AML-193 (cell line): Measurements from ENCODE around the gene FAM120B.

Source experiments
- DNase-seq, 2 experiments: peaks; one replicate each; lab custom pipeline; 2025; lab: John Stamatoyannopoulos, UW

Gene FAM120B

DNA sequence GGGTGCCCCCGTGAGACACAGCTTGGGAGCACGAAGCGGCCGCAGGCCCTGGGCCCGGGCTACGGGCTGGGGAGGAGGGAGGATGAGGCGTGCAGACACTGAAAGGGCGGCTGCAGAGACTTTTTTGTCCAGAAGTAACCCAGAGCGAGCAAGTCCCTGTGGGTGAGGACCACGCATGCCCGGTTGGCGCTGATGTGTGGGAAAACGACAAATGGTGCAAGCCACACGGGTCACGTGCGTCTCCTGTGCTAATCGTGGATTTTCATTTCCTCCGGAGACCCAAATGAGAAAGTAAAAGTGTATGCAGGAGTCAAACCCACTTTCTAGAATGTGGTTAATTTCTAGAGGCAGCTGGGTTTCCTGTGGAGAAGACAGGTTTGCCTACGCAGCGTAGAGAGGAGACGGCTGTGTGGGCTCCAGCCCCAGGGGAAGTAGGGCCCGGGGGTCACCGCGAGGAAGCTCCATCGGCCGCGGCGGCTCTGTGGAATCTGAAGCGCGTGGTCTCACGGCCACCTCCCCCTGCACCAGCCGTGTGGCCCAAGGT is 34.7 kb upstream of the FAM120B start:
- peak; percentile 12 to 18 for DNase-seq

GRCh38 chr6:170272341-170273065 is 34.1 kb upstream of the FAM120B start:
- no peak for DNase-seq

DNA sequence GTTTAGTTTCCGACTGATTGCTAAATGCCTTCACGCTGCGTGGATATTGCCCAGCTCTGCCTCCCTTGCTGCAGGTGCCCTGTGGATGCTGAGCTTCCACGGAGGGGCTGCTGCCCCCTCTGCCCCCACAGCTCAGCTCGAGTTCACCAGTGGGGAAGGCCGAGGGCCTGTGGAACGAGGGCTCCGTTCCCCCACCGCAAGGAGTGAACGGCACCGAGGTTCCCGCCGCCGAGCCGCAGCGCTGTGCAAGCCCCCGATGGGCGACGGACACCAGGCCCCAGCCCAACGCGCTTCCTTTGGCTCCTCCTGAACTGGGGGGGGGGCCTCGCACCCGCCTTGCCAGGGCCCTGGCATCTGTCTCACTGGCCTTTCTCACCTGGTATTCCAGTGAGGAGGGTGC is 33.4 kb upstream of the FAM120B start:
- DNase-seq, result no peak

DNA sequence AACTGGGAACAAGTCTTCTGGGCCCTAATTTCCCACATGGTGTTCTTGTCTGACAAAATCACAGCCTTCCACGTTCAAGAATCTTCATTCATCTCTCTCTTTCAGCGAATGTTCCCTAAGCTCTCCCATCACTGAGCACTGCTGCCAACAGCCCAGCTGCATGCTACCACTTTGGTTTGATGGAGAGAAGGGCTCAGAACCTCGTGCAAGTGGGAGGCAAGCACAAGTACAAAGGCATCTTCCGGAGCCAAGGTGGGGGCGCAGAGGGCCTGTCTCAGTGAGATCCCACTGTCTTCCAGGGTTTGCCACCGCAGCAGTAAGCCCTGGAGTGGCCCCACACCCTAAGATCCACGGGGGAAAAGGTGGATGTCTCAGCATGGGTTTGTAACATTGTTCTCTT is 32.9 kb upstream of the FAM120B start:
- no peak for DNase-seq

- DNase-seq, result no peak
Measured at GRCh38 chr6:170274713-170275560, 31.6 kb upstream of the FAM120B start.

DNA sequence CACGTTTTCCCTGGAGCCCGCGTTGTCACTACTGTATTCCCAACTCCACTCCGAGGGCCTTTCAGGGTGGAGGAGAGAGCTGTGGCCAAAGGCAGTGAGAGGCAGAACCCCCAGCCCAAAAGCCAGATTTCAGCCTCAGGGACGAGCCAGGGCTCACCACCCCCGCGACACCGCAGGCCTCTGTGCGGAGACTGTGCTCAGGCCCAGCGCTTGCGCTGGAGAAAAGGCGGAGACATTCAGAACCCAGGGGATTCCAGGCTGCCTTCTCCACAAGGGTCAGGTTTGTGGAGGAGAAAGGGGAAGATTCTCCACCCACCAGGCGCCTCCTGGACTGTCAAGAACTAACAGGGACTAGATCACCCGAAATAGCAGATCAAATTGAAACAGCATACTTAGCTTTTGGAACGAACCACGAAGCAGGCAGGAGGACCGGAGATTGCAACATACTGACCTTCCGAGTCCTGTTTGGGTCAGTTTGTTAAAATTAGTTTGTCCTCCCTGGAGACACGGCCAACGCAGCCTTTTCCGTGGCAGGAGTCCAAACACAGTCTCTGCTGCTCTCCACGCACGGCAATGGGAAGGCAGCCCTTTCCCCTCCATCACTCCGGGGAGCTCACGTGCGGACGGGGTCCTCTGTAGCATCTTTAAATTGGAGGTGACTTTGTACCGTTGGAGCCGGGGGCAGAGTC is 30.0 kb upstream of the FAM120B start:
- no peak for DNase-seq

DNA sequence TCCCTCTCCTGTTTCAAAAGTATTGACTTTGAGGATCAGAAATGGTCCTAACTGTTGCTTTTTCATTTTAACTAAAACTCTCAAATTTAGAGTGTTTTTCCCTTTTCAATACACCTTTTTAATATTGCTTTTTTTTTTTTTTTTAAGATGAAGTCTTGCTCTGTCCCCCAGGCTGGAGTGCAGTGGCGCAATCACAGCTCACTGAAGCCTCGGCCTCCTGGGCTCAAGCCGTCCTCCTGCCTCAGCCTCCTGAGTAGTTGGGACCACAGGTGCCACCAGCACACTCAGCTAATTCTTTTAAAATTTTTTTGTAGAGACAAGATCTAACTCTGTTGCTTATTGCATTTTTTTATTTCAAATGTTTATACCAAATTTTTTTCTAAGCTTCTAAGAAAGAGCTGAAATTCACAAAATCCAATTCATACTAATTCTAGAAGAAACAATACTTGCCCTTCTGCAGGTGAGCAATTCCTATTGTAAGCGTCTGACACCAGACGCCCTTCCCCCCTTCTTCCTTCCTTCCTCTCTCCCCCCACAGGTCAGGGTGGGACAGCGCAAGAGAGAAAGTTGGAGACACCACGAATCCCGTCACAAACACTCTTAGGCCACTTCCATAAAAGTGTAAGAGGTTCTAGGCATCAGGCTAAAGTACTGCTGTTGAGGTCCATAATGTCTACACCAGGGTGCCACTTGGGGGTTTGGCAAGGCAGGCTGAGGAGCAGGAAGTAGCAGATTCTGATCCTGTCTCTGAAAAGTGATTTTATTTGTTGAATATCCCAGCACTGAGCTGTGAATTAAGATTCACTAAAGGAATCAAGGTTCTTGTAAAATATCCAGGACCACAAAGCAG is 28.4 kb upstream of the FAM120B start:
- DNase-seq, result no peak

DNA sequence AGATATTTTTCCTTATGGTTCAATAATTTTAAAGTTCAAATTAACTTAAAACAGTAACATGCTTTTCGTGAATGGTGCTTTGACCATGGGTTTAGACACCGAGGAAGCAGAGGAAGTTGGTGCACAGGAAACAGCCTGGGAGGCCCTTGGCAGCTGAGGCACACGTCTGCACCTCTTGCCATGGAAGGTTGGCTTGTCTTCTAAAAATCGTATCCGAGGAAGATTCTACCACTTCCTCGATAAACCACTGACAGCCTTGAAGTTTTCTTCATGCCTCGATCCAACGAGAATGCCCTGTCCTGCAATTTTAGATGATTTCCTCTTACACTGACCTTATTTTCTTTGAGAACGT is 27.8 kb upstream of the FAM120B start:
- peak; percentile 39 to 63 for DNase-seq

DNA sequence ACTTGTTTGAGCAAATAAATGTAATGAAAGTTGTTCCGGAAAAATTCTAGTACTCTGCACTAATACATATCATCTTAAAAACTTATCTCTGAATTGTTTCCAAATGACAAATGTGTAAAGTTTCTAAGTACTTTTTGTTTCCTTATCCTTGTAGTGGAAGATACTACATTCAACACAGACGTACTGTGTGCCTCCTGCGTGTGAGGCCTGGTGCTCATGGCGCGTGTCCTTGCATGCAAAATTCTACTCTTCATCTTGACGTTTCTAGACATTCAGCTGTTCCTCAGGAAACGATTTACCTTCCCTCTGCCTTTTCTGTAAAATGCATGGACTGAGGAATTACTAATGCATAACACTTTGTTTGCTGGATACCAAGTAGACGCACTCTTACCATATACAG is 27.1 kb upstream of the FAM120B start:
- DNase-seq, result no peak

- no peak for DNase-seq
Measured at GRCh38 chr6:170279977-170280688, 26.4 kb upstream of the FAM120B start.

DNA sequence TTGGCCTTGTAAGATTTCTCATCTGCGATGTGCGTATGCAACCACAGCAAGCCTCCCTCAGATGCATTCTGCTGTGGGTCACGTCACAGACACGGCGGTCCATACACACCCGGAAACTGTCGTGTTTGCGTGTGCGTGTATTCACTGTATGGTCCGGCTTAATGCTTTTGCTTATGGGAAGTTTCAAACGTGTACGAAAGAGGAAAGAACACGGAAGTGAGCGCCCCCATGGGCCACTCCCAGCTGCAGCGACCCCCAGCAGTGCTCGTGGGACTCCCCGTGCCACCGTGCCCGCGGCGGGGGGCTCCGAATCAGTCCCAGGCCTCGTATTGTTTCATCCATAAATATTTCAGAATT is 25.9 kb upstream of the FAM120B start:
- DNase-seq, result no peak

GRCh38 chr6:170281331-170282292 is 24.9 kb upstream of the FAM120B start:
- DNase-seq, result no peak

- no peak for DNase-seq
Measured at GRCh38 chr6:170282512-170283158, 23.9 kb upstream of the FAM120B start.

GRCh38 chr6:170283212-170284081 is 23.1 kb upstream of the FAM120B start:
- DNase-seq, result no peak

- no peak for DNase-seq
Measured at GRCh38 chr6:170284126-170284773, 22.3 kb upstream of the FAM120B start.

DNA sequence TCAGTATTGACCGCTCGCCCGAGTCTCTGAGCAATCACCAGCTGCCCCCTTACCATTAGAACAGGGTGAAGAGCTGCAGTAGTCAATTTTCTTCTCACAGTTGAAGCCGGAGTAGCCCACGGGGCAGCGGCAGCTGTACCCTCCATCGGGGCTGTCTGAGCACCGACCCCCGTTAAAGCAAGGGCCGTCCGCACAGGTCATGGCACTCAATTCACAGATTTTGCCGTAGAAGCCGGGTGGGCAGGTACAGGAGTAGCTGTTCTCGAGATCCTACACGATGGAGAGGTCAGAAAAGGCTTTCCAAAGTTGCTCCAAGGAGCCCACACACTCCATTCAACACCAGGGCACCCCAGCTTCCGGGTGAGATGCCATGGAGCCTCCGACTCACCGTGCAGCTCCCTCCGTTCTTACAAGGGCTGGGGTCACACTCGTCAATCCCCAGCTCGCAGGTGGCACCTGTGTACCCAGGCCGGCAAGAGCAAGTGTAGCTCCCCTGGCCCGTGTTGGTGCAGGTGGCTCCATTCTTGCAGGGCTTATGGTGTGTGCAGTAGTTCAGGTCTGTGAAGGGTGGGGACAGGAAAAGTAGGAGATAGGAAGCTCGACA is 21.6 kb upstream of the FAM120B start:
- DNase-seq, result no peak

GRCh38 chr6:170285482-170285881 is 21.1 kb upstream of the FAM120B start:
- DNase-seq, result no peak
